A549 (cell line): ENCODE measurements around the gene SLC22A7. TPM values are rescaled to one million over a fixed set of nuclear protein-coding genes. Genes with fewer than 3 reads are reported as not detected.

Source experiments
- ATAC-seq, 2 experiments: fragments of 200-7000 bp in 1 of 2; fragments of >200 bp in 1 of 2; cut with Nextera tagmentation in 1 of 2; cut with Tn5 transposase in 1 of 2; 3 replicates each; pipeline versions ENCODE4 v1.8.0 to v1.9.1; 2018 to 2020; ENCODE audit warnings: mild to moderate bottlenecking in 1 of 2, moderate library complexity in 1 of 2
- CTCF ChIA-PET: fragments of 300-600 bp; sonication (Branson Sonifier 250); formaldehyde crosslinking; extraction: SDS; loops from one replicate; lab custom pipeline; 2021; ENCODE audit warnings: antibody characterized with exemption, inconsistent platforms; lab: Yijun Ruan, JAX
- POLR2A ChIA-PET: fragments of 350-600 bp; formaldehyde crosslinking; extraction: SDS; loops from one replicate; lab custom pipeline; 2021; ENCODE audit warnings: antibody characterized with exemption, inconsistent platforms; lab: Yijun Ruan, JAX
- DNase-seq, 2 experiments: peaks; one replicate each; pipeline versions ENCODE4 v3.0.0 to v3.0.0-alpha.2; 2011 to 2016; ENCODE audit warnings: low read depth in 1 of 2, low spot score in 1 of 2
- FAIRE-seq: peaks from 2 replicates; lab custom pipeline; 2011; peaks lifted over from hg19 to GRCh38; lab: Jason Lieb, UNC
- H3K27ac ChIP-seq, 2 experiments: fragments of >200 bp; sonication (Bioruptor Twin); formaldehyde crosslinking; 3 replicates each; pipeline ENCODE4 v1.5.1; 2016 to 2017
- H3K4me1 ChIP-seq: fragments of >200 bp; sonication (Bioruptor Twin); formaldehyde crosslinking; 3 replicates; pipeline ENCODE4 v1.6.1; 2016
- H3K4me2 ChIP-seq: fragments of >200 bp; sonication (Bioruptor Twin); formaldehyde crosslinking; 3 replicates; pipeline ENCODE4 v1.6.1; 2016
- H3K4me3 ChIP-seq: fragments of >200 bp; sonication (Bioruptor Twin); formaldehyde crosslinking; 3 replicates; pipeline ENCODE4 v1.5.1; 2016
- H3K9me3 ChIP-seq: fragments of >200 bp; sonication (Bioruptor Twin); formaldehyde crosslinking; 3 replicates; pipeline ENCODE4 v1.6.1; 2016
- BCL3 ChIP-seq: fragments of >200 bp; sonication (Bioruptor Twin); formaldehyde crosslinking; IDR thresholded peaks from 3 replicates; pipeline ENCODE4 v1.6.1; 2016
- BHLHE40 ChIP-seq: IDR thresholded peaks from 2 replicates; pipeline ENCODE4 v1.6.1; 2012; ENCODE audit warnings: low read depth, low read length, inconsistent platforms
- CEBPB ChIP-seq, 2 experiments: fragments of >200 bp in 1 of 2; sonication (Bioruptor Twin) in 1 of 2; formaldehyde crosslinking in 1 of 2; IDR thresholded peaks; 2 replicates each; pipeline ENCODE4 v1.6.1; 2012 to 2016
- CHD4 ChIP-seq: fragments of 200-600 bp; sonication (generic); IDR thresholded peaks from 2 replicates; pipeline ENCODE4 v1.6.1; 2016; ENCODE audit warnings: antibody characterized with exemption, mild to moderate bottlenecking, borderline replicate concordance
- ELK1 ChIP-seq: fragments of 150-350 bp; IDR thresholded peaks from 2 replicates; pipeline ENCODE4 v1.6.1; 2014; ENCODE audit warnings: low read depth, mild to moderate bottlenecking, low read length
- FOXS1 ChIP-seq: fragments of 250-450 bp; sonication (Bioruptor Pico); IDR thresholded peaks from 2 replicates; pipeline ENCODE4 v1.5.0; 2020; ENCODE audit warnings: mild to moderate bottlenecking, moderate library complexity
- HDAC2 ChIP-seq: fragments of 200-600 bp; sonication (generic); IDR thresholded peaks from 2 replicates; pipeline ENCODE4 v1.6.1; 2016
- HES2 ChIP-seq: fragments of >200 bp; sonication (Bioruptor Twin); formaldehyde crosslinking; IDR thresholded peaks from 2 replicates; pipeline ENCODE4 v1.6.1; 2016
- HMGXB4 ChIP-seq: fragments of 250-450 bp; sonication (Bioruptor Pico); IDR thresholded peaks from 2 replicates; pipeline ENCODE4 v1.5.0; 2021; ENCODE audit warnings: mild to moderate bottlenecking, moderate library complexity, borderline replicate concordance
- HOXB13 ChIP-seq: fragments of 250-450 bp; sonication (Bioruptor Pico); IDR thresholded peaks from 2 replicates; pipeline ENCODE4 v1.5.0; 2020; ENCODE audit warnings: low read depth, mild to moderate bottlenecking, moderate library complexity
- JUN ChIP-seq, 2 experiments: fragments of >200 bp; sonication (Bioruptor Twin); formaldehyde crosslinking; IDR thresholded peaks; 2 replicates in 1 of 2; 3 replicates in 1 of 2; pipeline ENCODE4 v1.6.1; 2016 to 2017
- KDM5A ChIP-seq: fragments of 200-600 bp; sonication (generic); IDR thresholded peaks from 2 replicates; pipeline ENCODE4 v1.6.1; 2016; ENCODE audit warnings: antibody characterized with exemption, mild to moderate bottlenecking
- MAFK ChIP-seq: fragments of 450-650 bp; IDR thresholded peaks from 2 replicates; pipeline ENCODE4 v1.6.1; 2014; ENCODE audit not compliant: partially characterized antibody
- PBX3 ChIP-seq: IDR thresholded peaks from 2 replicates; pipeline ENCODE4 v1.6.1; 2012
- PHF8 ChIP-seq: fragments of 200-600 bp; sonication (generic); IDR thresholded peaks from 2 replicates; pipeline ENCODE4 v1.6.1; 2016; ENCODE audit warnings: low read depth, mild to moderate bottlenecking, antibody characterized with exemption, moderate library complexity, borderline replicate concordance
- POLR2A ChIP-seq: IDR thresholded peaks from 2 replicates; pipeline ENCODE4 v1.6.1; 2012; ENCODE audit warnings: mild to moderate bottlenecking, low read length
- RAD21 ChIP-seq, 2 experiments: fragments of >200 bp in 1 of 2; sonication (Bioruptor Twin) in 1 of 2; formaldehyde crosslinking in 1 of 2; IDR thresholded peaks in 1 of 2; conservative IDR thresholded peaks in 1 of 2; 2 replicates in 1 of 2; 3 replicates in 1 of 2; pipeline ENCODE4 v1.6.1; 2012 to 2018; ENCODE audit warnings: inconsistent platforms in 1 of 2
- SMC3 ChIP-seq: fragments of >200 bp; sonication (Bioruptor Twin); formaldehyde crosslinking; IDR thresholded peaks from 3 replicates; pipeline ENCODE4 v1.6.1; 2018; ENCODE audit warnings: inconsistent platforms
- TFCP2L1 ChIP-seq: fragments of 250-450 bp; sonication (Bioruptor Pico); IDR thresholded peaks from 2 replicates; pipeline ENCODE4 v1.5.0; 2021; ENCODE audit warnings: mild to moderate bottlenecking
- USF2 ChIP-seq: fragments of 450-650 bp; IDR thresholded peaks from 2 replicates; pipeline ENCODE4 v1.6.1; 2014; ENCODE audit warnings: antibody characterized with exemption
- ZFP36 ChIP-seq: fragments of 450-650 bp; IDR thresholded peaks from 2 replicates; pipeline ENCODE4 v1.6.1; 2014; ENCODE audit warnings: borderline replicate concordance; ENCODE audit not compliant: partially characterized antibody
- ZSCAN20 ChIP-seq: fragments of 250-450 bp; sonication (Bioruptor Pico); IDR thresholded peaks from 2 replicates; pipeline ENCODE4 v1.8.0; 2022; ENCODE audit warnings: mild to moderate bottlenecking, moderate library complexity
- WGBS: methylation state at CpG from one replicate; pipeline ENCODE4 v1.1.6; 2017; ENCODE audit errors: missing lambda C conversion rate; 5-methylcytosine and 5-hydroxymethylcytosine counted together
- polyA plus RNA-seq, 4 experiments: library from polyadenylated mRNA; depleted of rRNA in 3 of 4; stranded (reverse); fragments of >200 nt; fragmentation: RNase III in 1 of 4; extraction: RNeasy Plus Mini Kit Qiagen cat#74134 plus additional on column Dnase treatment in 1 of 4; gene quantifications; 2 replicates in 3 of 4; 3 replicates in 1 of 4; pipeline ENCODE4 v1.2.3, GENCODE V29; 2011 to 2017

The SLC22A7 gene
- polyA plus RNA-seq, 2 of the 4 experiments (the other 2 are of a cell fraction), result not detected

- CTCF ChIA-PET, result interaction anchor here (3.0 kb wide), 1 partner anchor 8 kb away, joined by 12 read pairs; no protein-coding TSS in a partner anchor
- Histone ChIP-seq H3K4me1 (peaks cover 56% of the 10 kb centered on the region), H3K4me3 (no peak overlapping the region), H3K27ac (no peak overlapping the region), H3K9me3 (no peaks in the 10 kb centered on the region), H3K4me2 (no peak overlapping the region)
- POLR2A ChIA-PET, result no interaction called here
- no peak for DNase-seq
- no peak for ATAC-seq
- no peak for FAIRE-seq
- no peak for TF ChIP-seq PBX3
These were observed 26.1 kb upstream of the SLC22A7 start for GRCh38 chr6:43271944-43272343.

GRCh38 chr6:43273707-43274106 is 24.4 kb upstream of the SLC22A7 start:
- Histone ChIP-seq H3K4me3 (no peak overlapping the region), H3K4me1 (peaks cover 66% of the 10 kb centered on the region), H3K27ac (no peak overlapping the region), H3K9me3 (no peaks in the 10 kb centered on the region), H3K4me2 (no peak overlapping the region)
- TF ChIP-seq HOXB13 (CRISPR knock-in tag) (no peak), RAD21 (conservative IDR thresholded peaks at IDR 0.05 in 1 of 2, IDR thresholded peaks at IDR 0.05 in 1 of 2) (no peak), POLR2A (no peak), SMC3 (no peak), ELK1 (no peak), BCL3 (no peak), HDAC2 (no peak), USF2 (no peak), PHF8 (no peak), BHLHE40 (no peak), HES2 (no peak), ZSCAN20 (CRISPR knock-in tag) (no peak), CEBPB (IDR thresholded peaks at IDR 0.05) (no peak)
- CTCF ChIA-PET, result interaction anchor here (1.3 to 3.0 kb wide), 3 partner anchors 10 to 228 kb away, joined by 4 to 12 read pairs (median 4); no protein-coding TSS in a partner anchor
- POLR2A ChIA-PET, result no interaction called here
- no peak for FAIRE-seq
- WGBS, result 40% methylated on average over 1 of the region's 2 CpGs
- no peak for DNase-seq
- ATAC-seq, result no peak

- Histone ChIP-seq H3K4me3 (no peak overlapping the region), H3K4me2 (peak overlapping the region; percentile 76), H3K4me1 (peaks cover 68% of the 10 kb centered on the region), H3K27ac (peak overlapping the region in 1 of 2 experiments; percentile 92; a peak in 3 of 6 replicates), H3K9me3 (no peaks in the 10 kb centered on the region)
- 89% methylated on average over 10 of the region's 10 CpGs for WGBS
- FAIRE-seq (no peak), DNase-seq (no peak), ATAC-seq (no peak)
- ChIA-PET POLR2A (no interaction called here), CTCF (interaction anchor here (1.3 to 3.0 kb wide), 3 partner anchors 11 to 227 kb away, joined by 4 to 12 read pairs (median 4); no protein-coding TSS in a partner anchor)
- no peak for TF ChIP-seq TFCP2L1
- no peak for TF ChIP-seq HES2
- TF ChIP-seq ZFP36, result no peak
- TF ChIP-seq USF2, result no peak
- no peak for TF ChIP-seq JUN (IDR thresholded peaks at IDR 0.05)
- TF ChIP-seq HMGXB4 (CRISPR knock-in tag), result no peak
- TF ChIP-seq FOXS1, result no peak
- no peak for TF ChIP-seq ZSCAN20 (CRISPR knock-in tag)
- TF ChIP-seq CHD4, result no peak
- no peak for TF ChIP-seq HDAC2
- TF ChIP-seq SMC3, result no peak
- TF ChIP-seq HOXB13 (CRISPR knock-in tag), result no peak
- no peak for TF ChIP-seq RAD21 (conservative IDR thresholded peaks at IDR 0.05 in 1 of 2, IDR thresholded peaks at IDR 0.05 in 1 of 2)
- no peak for TF ChIP-seq KDM5A
- TF ChIP-seq MAFK, result no peak
These were observed 23.7 kb upstream of the SLC22A7 start for GRCh38 chr6:43274127-43274915.
